PC-9 (cell line): ENCODE measurements around the gene TDP1.

Experiments used
- EZH2 ChIP-seq: fragments of 200-600 bp; sonication (generic); IDR thresholded peaks from 2 replicates; pipeline ENCODE4 v1.8.0; 2017; ENCODE audit warnings: antibody characterized with exemption, low read depth
- TF ChIP-seq, protein P1 (sequence below): fragments of 200-600 bp; sonication (generic); conservative IDR thresholded peaks from 2 replicates; pipeline ENCODE4 v1.6.1; 2017; ENCODE audit warnings: mixed run types, antibody characterized with exemption, mild to moderate bottlenecking, moderate library complexity

DNA sequence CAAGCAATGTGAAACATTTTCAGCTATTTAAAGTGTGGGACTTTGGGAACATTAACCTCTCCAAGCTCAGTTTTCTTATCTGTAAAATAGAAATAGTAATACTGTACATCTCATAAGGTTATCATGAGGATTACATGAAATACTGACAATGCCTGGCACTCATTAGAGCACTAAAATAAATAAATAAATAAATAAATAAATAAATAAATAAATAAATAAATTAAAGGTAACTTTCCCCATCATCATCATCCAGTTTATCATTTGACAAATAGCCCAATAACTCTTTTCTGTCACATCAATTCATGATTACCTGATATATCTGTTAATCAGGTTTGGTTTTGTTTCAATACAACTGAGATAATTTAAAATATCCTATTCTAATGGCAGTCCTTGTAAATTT, 49.7 kb upstream of the TDP1 start:
- TF ChIP-seq, protein P1, sequence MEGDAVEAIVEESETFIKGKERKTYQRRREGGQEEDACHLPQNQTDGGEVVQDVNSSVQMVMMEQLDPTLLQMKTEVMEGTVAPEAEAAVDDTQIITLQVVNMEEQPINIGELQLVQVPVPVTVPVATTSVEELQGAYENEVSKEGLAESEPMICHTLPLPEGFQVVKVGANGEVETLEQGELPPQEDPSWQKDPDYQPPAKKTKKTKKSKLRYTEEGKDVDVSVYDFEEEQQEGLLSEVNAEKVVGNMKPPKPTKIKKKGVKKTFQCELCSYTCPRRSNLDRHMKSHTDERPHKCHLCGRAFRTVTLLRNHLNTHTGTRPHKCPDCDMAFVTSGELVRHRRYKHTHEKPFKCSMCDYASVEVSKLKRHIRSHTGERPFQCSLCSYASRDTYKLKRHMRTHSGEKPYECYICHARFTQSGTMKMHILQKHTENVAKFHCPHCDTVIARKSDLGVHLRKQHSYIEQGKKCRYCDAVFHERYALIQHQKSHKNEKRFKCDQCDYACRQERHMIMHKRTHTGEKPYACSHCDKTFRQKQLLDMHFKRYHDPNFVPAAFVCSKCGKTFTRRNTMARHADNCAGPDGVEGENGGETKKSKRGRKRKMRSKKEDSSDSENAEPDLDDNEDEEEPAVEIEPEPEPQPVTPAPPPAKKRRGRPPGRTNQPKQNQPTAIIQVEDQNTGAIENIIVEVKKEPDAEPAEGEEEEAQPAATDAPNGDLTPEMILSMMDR = no peak
- no peak for TF ChIP-seq EZH2
